Retinal pigment epithelial cell (primary cell): ENCODE data around the gene SCAF8.
"Not testable (repeated sequence)": the region's sequence is repeated elsewhere in the genome, so short reads cannot be mapped to it uniquely, and the experiment has no call there.

Source experiments
- DNase-seq: peaks from one replicate; pipeline ENCODE4 v3.0.0-alpha.2; 2010; ENCODE audit warnings: low read depth
- H3K4me3 ChIP-seq: 2 replicates; pipeline ENCODE4 v1.5.1; 2011; ENCODE audit warnings: mild to moderate bottlenecking, low read length, control low read depth, moderate library complexity
- TF ChIP-seq, protein P1 (sequence below): conservative IDR thresholded peaks from 2 replicates; pipeline ENCODE4 v1.5.1; 2011; ENCODE audit warnings: low read depth, low read length, control low read depth, inconsistent platforms

The SCAF8 gene

DNA sequence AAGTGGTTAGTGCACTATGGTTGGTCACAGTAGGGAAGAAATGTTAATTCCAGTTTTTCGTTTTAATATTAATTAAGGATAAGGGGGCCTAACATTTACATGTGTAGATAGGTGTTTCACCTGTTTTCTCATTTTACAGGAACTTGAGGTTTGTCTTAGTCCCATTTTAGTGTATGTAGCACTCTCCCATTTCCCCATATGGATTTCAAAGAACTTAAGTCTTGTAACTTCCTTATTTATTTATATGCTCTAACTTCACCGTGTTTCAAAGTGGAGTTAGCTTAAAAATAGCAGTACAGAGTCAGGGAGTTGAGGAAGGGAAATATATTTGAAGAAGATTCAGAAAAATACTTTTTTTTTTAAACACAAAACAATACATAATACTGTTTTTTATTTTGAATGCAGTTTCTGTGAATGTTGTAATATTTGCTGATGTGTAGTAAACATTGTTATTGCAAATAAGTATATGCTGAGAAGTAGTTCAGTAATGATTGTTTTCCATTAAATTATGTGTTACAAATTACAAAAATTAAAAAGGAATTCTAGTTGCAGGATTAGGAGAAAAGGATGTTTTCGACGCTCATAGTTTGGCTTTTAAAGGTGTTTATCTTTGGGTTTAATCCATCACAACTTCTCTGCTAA lies 3.5 kb downstream of the SCAF8 start:
- TF ChIP-seq, protein P1, sequence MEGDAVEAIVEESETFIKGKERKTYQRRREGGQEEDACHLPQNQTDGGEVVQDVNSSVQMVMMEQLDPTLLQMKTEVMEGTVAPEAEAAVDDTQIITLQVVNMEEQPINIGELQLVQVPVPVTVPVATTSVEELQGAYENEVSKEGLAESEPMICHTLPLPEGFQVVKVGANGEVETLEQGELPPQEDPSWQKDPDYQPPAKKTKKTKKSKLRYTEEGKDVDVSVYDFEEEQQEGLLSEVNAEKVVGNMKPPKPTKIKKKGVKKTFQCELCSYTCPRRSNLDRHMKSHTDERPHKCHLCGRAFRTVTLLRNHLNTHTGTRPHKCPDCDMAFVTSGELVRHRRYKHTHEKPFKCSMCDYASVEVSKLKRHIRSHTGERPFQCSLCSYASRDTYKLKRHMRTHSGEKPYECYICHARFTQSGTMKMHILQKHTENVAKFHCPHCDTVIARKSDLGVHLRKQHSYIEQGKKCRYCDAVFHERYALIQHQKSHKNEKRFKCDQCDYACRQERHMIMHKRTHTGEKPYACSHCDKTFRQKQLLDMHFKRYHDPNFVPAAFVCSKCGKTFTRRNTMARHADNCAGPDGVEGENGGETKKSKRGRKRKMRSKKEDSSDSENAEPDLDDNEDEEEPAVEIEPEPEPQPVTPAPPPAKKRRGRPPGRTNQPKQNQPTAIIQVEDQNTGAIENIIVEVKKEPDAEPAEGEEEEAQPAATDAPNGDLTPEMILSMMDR: no peak
- no peak overlapping the region for H3K4me3 ChIP-seq
- DNase-seq: no peak

DNA sequence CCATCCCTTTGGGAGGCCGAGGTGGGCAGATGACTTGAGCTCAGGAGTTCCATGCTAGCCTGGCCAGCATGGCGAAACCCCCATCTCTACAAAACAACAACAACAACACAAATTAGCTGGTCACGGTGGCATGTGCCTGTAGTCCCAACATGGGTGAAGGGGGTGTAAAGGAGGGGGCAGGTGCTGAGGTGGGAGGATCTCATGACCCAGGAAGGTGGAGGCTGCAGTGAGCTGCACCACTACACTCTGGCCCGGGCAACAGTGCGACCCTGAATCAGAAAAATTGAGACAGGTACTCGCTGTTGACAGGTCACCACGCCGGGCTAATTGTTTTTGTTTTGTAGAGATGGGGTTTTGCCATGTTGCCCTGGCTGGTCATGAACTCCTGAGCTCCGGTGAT lies 4.2 kb downstream of the SCAF8 start:
- TF ChIP-seq, protein P1: no peak
- DNase-seq: no peak
- H3K4me3 ChIP-seq: no peak overlapping the region

DNA sequence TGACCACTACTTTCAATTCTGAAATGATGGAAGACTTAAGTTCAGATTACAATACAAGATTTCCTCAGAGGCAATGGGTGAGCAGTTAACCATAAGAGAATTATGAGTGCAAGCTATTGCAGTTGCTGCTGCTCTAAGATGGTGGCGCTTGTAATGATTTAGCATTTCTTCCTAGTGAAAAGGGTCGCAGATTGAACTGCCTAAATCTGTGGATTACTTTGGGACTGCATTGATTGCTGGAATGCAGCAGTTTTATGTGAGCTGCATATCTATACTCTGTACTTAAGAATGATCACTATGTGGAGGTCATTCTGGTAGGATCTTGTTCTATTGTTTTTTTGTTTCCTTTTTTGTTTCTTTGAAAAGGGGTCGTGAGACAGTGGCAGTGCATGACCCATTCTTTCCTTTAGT lies 5.3 kb downstream of the SCAF8 start:
- TF ChIP-seq, protein P1: no peak
- no peak overlapping the region for H3K4me3 ChIP-seq

DNA sequence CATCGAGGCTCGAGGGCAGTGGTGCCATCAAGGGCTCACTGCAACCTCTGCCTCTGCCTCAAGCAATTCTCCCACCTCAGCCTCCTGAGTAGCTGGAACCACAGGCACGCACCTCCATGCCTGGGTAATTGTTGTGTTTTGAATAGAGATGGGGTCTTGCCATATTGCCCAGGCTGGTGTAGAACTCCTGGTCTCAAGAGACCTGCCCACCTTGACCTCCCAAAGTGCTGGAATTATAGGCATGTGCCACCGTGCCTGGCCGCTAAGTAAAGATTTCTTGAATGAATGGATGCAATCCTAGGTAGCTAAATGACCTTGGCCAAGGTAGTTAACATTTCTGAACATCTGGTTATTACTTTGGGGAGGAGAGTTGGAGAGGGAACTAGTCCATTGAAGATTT lies 7.4 kb downstream of the SCAF8 start:
- H3K4me3 ChIP-seq: no peak overlapping the region
- DNase-seq: no peak
- TF ChIP-seq, protein P1: no peak

More for the DNA sequence above, 5.3 kb downstream of the SCAF8 start:
- peak; percentile 5 for DNase-seq

DNA sequence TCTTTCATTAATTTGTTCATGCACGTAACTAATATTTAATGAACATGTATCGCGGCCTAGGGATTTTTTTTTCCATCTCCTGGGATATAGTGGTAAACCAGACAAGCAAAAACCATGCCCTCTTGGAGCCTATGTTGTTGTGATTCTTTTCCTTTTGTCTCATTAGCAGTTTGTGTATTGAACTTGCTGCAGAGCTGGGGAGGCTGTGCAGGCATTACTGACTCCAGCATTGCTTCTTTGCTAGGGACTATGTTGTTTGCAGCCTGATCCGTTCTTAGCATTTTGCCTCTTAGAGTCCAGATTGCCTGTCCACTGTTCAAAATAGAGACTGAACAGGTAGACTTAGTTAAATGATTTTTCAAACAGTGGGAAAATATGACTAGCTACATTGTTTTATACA lies 9.7 kb downstream of the SCAF8 start:
- no peak overlapping the region for H3K4me3 ChIP-seq
- TF ChIP-seq, protein P1: no peak
- no peak for DNase-seq

DNA sequence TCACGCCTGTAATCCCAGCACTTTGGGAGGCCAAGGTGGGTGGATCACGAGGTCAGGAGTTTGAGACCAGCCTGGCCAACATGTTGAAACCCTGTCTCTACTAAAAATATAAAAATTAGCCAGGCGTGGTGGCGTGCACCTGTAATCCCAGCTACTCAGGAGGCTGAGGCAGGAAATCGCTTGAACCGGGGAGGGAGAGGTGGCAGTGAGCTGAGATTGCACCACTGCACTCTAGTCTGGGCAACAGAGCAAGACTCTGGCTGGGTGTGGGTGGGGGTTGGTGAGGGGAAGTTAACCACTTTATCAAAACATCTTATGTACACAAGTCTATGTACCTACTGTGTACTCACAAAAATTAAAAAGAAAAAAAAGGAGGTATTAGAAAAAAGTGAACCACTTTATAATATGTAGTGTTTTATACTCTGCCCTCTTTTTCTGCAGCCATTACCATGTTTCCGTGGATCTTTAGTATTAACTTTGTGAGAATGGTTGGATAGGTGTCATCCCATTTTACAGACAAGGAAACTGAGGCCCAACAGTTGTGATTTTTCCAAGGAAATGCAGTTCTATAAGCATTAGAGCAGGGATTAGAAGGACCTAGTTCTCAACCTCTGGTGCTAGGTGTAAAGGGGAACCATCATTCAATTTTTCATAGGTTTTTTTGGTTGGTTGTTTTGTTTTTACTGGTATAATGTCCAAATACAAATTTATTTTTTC lies 11.0 kb downstream of the SCAF8 start:
- not testable (repeated sequence) for DNase-seq, H3K4me3 ChIP-seq

DNA sequence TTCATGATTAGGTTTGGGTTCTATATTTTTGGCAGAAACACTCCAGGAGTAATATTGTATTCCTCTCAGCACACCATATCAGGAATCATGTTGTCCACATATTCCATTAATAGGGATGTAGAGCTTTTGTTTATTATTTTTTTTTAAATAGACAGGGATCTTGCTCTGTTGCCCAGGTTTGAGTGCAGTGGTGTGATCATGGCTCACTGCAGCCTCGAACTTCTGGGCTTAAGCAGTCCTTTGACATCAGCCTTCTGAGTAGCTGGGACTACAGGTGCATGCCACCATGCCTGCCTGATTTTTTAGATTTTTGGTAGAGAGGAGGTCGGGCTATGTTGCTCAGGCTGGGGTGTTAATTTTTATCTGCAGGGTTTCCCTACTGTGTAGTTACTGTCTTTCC lies 12.0 kb downstream of the SCAF8 start:
- H3K4me3 ChIP-seq: no peak overlapping the region
- DNase-seq: no peak
- TF ChIP-seq, protein P1: no peak
